ENCODE results near the gene LRRC38.

The LRRC38 gene

DNA sequence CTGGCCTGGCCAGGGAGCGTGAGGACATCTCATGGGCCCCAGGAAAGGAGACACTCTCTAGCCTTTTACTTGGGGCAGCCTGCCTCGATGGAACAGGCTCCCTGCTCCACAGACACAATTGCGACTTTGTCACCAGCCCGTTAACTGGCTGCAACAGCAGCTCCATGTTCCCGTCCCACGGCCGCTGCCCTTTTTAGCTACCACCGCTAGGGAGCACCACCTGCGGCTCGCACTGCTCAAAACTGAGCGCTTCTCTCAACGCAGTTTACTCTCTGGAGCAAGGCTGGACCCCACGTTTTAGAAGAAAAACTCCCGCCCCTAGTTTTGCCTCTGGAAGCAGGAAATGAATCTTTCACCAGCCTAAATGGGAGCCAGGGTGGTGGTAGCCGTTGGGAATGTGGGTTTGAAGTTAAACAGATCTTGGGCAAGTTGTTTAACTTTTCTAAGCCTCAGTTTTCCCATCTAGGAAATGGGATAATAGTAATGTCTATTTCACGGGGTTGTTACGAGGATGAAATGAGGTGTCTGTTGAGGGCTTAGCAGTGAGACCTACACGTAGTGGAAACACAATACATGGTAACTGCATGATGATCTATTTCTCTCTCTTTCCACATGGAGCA lies 3.5 kb upstream of the LRRC38 start:
- DNase-seq (ENCODE audit: low read depth): no peak

DNA sequence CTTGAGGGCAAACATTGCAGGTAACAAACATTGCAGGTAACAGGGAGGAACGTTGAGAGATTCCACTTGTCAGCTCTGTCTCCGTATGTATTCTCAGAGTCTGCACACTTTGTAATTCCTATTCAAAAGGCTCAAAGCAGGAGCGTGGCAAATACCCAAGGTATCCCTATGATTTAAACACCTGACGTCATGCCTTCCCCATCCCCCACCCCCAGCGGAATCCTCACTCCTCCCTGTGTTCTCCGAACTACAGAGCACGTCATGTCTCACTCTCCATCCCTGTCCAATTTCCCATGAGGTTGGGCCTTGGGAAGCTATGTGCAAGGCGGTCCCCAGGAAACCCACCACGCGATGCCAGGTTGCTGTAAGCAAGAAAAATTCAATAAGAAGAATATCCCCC lies 2.8 kb upstream of the LRRC38 start:
- DNase-seq (ENCODE audit: low read depth): no peak

DNA sequence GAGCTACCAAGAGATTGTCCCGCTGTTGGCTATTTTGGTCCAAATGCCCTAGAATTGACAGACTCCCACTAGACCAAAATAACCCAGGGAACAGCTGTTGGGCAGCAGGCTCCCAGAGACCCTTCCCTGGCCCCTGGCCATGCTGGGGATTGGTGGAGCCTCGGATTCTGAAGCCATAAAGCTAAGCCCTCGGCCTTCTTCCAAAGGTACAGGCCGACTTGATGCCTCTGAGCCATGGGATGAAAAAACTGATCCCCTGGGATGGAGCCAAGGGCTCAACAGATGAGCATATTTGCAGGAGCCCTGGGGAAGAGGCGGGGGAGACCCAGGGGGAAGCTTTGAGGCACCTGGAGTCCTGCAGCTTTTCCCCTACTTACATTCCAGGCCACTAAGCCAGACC lies 1.0 kb upstream of the LRRC38 start:
- DNase-seq (ENCODE audit: low read depth): no peak

DNA sequence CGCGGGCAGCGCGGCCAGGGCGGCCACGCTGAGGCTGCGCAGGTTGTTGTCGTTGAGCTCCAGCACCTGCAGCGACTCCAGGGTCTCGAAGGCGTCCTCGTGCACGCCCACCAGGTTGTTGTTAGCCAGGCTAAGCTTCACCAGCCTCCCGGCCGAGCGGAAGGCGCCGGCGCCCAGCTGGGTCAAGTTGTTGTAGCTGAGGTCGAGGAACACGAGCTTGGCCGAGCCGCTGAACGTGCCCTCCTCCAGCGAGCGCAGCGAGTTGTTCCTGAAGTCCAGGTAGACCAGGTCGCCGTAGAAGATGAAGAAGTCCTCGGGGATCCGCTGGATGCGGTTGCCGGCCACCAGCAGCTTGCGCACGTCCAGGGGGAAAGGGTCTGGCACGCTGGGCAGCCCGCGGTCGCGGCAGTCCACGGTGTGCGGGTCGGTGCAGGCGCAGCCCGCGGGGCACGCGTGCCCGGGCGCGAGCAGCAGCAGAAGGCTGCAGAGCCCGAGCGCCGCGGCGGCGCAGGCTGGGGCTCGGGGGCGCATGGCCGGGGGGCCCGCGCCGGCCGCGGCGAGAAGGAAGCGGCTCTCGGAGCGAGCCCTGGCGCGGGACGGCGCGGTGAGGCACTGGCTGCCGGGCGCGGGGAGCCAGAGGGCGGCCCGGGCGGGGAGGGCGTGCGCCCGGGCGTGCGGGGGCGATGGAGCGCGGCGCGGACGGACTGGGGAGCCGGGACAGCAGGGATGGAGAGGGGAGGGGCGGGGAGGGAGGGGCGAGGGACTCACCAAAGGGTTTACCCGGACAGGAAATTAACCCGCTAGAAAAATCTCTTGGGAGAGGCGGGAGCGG lies 524 bp downstream of the LRRC38 start:
- no peak for DNase-seq (ENCODE audit: low read depth)

DNA sequence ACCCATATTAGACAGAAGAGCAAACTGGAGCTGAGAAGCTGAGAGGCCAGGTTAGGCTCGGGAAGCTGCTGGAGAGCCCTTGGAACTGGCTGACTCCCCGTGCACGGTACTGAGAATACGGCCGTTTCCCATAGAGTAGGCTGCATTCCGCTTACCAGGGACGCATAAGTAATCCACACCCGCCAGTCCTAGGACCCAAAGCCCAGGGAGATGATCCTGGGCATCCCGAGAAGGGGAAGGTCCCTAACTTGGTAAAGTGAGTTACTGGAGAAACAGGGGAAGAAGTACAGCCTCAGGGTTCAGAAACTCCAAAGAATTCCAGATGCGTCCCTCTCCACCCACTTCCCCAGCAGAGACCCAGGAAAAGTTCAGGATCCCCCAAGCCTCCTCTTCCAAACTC lies 1.3 kb downstream of the LRRC38 start:
- DNase-seq (ENCODE audit: low read depth): no peak

DNA sequence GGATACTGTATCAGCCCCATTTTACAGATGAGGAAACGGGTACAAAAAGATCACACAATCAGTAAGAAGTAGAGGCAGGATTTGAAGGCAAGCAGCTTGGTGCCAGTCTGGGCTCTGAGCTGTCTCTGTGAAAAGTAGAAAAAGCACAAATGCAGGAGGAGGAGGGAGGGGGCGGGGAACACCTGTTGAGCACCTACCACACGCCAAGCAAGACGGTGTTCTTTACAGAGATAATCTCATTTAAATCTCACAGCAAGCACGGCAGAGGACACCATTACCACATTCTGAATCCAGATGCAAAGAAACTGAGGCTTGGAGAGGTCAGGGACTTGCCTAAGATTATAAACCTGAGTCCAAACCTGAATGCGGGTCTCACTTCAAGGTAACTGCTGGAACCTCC lies 3.3 kb downstream of the LRRC38 start:
- DNase-seq (ENCODE audit: low read depth): no peak

DNA sequence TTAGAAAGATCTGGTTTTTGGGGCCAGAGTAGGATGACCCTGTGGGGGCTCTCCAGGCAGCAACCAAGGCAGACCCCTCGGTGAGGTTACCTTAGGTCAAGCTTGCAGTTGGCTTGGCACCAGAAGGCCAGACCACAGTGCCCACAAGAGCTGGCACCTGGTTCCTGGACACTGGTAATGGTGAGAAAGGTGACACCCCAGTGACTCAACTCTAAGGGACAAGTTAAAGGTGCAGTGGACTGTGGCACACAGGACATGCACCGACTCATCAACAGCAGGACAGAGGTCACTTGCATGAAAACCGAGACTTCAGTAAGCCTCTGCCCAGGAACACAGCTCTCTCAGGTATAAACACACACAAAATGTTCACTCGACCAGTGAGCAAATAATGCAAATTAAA lies 6.7 kb downstream of the LRRC38 start:
- DNase-seq (ENCODE audit: low read depth): no peak

- DNase-seq (ENCODE audit: low read depth): no peak
These were observed 8.8 kb downstream of the LRRC38 start for GRCh38 chr1:13505020-13505419.

- no peak for DNase-seq (ENCODE audit: low read depth)
These were observed 13.0 kb downstream of the LRRC38 start for GRCh38 chr1:13500806-13501205.

DNA sequence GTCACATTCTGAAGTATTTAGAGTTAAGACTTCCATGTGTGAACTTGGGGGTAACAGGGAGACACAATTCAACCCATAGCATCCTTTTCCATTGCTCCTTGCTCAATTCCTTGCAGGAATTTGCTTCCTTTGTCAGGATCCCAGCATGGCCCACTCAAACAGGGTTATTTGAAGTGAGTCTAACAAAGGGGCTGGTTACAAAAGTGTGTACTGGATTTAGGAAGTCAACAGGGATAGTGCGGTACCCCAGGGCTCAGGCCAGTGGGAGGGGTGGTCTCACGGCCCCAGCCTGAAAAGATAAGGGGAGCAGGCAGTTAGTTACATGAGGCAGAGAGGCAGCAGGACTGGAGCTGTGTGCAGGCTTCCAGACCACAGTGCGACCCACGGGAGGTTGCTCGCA lies 14.4 kb downstream of the LRRC38 start:
- DNase-seq (ENCODE audit: low read depth): no peak

DNA sequence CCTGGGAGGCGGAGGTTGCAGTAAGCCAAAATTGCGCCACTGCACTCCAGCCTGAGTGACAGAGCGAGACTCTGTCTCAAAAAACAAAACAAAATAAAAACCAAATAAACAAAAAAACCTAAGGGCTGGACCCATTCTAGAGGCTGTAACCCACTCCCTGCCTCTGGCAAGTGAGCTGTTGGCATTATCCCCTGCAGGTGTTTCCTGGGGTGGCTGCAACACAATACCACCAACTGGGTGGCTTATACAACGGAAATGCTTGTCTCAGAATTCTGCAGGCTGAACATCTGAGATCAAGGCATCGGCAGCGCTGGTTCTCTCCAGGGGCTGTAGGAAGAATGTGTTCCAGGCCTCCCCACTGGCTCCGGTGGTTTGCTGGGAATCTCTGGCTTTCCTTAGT lies 15.2 kb downstream of the LRRC38 start:
- DNase-seq (ENCODE audit: low read depth): no peak

DNA sequence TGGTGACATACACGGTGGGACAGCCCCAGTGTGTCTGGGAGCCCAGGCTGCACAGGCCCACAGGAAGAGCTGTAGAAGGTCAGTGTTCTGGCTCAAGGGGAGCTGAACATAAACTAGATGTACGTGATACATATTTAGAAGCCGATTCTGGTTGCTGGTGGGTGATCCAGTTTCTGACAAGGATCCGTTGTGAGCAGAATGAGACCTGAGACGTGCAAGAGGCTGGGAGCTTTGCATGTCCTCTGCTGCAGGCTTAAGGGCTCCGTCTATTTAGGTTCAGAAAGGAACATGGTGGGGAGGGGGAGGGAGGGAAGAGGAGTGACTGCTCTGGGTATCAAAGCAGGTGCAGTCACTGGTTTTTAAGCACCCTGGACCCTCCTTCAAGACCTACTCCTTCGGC lies 18.6 kb downstream of the LRRC38 start:
- DNase-seq (ENCODE audit: low read depth): no peak

DNA sequence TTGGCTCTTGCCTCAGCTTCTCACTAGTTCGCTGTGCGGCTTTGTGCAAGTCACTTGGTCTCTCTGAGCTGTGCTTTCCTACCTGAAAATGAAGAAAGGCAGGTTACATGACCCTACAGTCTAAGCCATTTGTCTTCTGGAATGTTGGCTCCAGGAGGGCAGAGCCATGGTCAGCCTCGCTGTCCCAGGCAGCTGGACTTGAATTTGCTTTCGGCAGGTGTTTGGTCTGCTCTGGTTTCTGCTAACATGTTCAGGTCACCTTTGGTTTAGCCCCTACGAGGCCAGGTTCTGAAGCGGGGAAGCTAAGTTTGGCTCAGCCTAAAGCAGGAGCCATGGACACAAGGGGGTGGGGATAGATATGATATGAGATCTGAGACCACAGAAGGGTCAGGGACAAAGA lies 19.1 kb downstream of the LRRC38 start:
- DNase-seq (ENCODE audit: low read depth): no peak

GRCh38 chr1:13494025-13494424 lies 19.8 kb downstream of the LRRC38 start:
- no peak for DNase-seq (ENCODE audit: low read depth)

DNA sequence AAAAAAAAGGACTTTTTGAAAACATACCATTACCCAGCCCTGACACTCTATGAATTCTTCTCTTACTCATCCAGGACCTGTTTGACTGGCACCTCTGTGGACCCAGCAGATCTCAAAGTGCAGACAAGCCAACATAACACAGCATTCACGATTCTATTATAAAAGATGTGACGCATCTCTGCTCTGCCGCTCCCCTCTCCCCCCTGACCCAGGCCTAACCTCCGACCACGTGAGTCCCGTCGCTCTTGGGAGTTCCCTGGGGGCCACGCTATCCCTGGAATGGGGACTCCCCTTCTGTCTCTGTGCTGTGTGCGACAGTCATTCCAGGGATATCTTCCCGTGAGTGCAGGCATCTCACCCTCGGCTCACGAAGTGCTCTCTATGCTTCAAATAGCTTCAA lies 21.1 kb downstream of the LRRC38 start:
- DNase-seq (ENCODE audit: low read depth): no peak

DNA sequence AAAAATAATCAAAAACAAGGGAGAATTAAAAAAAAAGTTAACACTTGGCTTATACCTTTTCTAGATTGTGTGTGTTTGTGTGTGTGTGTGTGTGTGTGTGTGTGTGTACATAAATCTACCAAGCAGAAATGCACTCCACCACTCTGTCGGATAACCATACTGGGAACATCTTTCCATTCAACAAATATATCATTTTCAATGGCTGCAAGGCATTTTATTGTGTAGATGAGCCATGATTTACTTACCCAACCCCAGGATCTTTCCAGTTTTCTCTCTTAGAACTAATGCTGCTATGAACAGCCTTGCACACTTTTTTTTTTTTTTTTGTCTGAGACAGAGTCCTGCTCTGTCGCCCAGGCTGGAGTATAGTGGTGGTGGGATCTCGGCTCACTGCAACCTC lies 25.8 kb downstream of the LRRC38 start:
- DNase-seq (ENCODE audit: low read depth): no peak

DNA sequence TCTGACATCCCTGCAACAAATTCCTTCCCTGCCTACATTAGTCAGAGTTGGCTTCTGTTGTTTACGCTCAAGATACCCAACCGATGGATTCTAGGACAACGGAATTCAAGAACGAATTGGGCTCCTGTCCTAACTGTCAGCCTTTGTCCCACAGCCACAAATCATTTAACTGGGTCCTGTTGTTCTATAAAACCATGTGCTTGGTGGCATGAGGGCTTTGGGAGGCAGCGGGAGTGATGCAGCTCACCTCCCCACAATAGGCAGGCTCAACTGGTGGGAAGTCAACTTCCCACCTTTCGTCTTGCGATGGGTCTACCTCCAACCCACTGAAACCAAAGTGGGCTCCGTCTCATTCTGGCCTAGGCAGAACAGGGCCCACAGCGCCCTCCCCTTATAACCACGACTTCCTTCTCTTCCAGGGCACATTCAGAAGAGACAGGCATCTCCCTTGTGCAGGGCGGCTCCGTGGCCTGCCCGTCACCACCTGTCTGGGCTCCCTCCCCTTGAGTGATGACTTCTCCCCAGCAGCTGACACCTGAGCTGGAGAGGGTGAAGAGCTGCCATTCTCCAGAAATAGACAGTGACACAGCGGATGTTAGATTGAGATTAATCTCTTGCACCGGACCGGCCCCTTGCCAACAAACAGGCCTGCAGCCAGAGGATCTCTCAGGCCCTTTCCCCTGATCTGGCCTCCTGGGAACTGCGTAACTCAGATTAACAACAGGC lies 26.5 kb downstream of the LRRC38 start:
- DNase-seq (ENCODE audit: low read depth): no peak

GRCh38 chr1:13483946-13484345 lies 29.9 kb downstream of the LRRC38 start:
- DNase-seq (ENCODE audit: low read depth): no peak

DNA sequence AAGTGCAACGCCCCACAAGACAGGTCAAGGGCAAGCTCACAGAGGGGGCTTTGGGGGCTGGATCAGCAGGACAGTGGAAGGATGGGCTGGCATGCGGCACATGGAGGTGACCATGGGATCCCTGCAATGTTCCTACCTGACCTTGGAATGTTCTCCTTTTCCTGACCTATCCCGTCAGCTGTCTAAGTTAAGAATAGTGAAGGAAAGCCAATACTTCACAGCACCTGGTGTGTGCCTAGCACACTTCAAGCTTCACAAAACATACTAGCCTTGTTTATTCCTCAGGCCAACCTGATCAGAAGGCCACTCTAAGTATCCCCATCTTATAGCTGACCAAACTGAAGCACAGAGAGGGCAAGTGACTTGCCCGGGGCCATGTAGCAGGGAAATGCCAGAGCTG lies 31.2 kb downstream of the LRRC38 start:
- DNase-seq (ENCODE audit: low read depth): no peak

DNA sequence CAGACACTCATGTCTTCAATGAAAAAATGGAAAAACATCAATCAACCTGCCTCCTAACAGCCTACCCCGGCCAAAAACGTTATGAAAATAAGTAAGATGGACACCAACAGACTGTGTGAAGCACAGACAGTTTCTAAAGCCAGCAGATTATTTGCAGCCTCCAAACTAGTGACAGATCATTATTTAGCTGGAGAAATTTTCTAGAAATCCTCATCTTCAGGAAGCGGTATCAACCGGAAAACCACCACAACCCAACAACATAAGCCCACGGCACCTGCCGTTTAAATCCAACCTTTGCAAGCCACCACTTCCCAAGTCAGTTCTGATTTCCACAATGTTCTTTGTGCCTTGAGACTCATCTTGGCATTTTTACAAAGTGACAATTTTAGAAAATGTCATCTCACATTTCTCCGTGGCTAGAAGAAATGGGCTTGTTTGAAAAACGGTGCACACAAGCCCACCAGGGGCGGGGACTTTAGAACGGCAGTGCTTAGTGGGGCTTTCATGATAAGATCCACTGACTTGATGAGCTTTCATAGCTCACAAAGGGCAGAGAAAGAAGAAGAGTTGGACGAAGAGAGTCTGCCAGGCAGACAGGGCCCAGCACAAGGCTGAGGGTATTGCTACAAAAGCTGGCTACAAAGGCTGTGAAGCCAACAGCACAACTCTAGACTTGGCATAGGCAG lies 34.5 kb downstream of the LRRC38 start:
- no peak for DNase-seq (ENCODE audit: low read depth)

- DNase-seq (ENCODE audit: low read depth): no peak
These were observed 35.1 kb downstream of the LRRC38 start for GRCh38 chr1:13478692-13479091.

DNA sequence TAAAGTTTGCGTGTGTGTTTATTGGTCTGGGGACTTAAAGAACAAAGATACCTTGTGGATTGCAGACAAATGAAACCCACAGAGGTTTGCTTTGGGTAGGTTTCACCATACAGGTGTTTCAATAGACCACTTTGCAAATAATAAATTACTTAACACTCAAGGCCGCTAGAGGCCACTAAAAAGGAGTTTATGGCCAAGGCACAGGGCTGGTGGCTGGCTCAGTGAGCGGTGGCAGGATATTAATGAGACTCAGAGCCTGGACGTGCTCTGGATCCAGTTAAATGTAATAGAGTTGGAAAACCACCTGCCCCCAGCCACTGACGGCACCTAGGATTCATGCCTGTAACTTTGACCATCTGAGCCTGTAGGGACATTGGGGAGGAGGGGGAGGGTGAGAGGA lies 44.5 kb downstream of the LRRC38 start:
- DNase-seq (ENCODE audit: low read depth): no peak

DNA sequence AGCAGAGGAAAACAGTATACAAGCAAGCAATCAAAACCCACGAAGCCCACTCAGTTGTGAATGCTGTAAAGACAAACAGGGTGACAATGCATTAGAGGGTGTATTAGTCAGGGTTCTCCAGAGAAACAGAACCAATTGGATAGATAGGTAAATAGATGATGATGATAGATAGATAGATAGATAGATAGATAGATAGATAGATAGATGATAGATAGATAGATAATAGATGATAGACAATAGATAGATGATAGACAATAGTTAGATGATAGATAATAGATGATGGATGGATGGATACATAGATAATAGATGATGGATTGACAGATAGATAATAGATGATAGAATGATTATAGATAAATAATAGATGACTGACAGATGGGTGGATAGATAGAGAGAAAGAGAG lies 48.3 kb downstream of the LRRC38 start:
- no peak for DNase-seq (ENCODE audit: low read depth)
